Osteoblast (primary cell): ENCODE data around the gene LACTB. TPM values are rescaled to one million over a fixed set of nuclear protein-coding genes. Genes with fewer than 3 reads are reported as not detected.

Source experiments
- DNase-seq: peaks from one replicate; pipeline ENCODE4 v3.0.0; 2011; ENCODE audit warnings: low spot score, mixed read lengths; ENCODE audit not compliant: insufficient read length; ENCODE audit errors: missing footprints
- H2AFZ ChIP-seq: 2 replicates; pipeline ENCODE4 v1.6.0; 2011; ENCODE audit warnings: mild to moderate bottlenecking, low read length
- H3K27ac ChIP-seq: 2 replicates; pipeline ENCODE4 v1.5.1; 2011; ENCODE audit warnings: mild to moderate bottlenecking, low read depth, low read length, moderate library complexity
- H3K27me3 ChIP-seq: 2 replicates; pipeline ENCODE4 v1.6.0; 2012; ENCODE audit warnings: mild to moderate bottlenecking, control low read depth, inconsistent platforms, low read length, moderate library complexity; ENCODE audit not compliant: insufficient read depth
- H3K36me3 ChIP-seq: 2 replicates; pipeline ENCODE4 v1.5.1; 2011; ENCODE audit warnings: mild to moderate bottlenecking, low read length, control low read depth, moderate library complexity; ENCODE audit not compliant: insufficient read depth
- H3K4me1 ChIP-seq: 2 replicates; pipeline ENCODE4 v1.5.1; 2011; ENCODE audit warnings: mild to moderate bottlenecking, low read length, control low read depth, moderate library complexity; ENCODE audit not compliant: insufficient read depth
- H3K4me2 ChIP-seq: 2 replicates; pipeline ENCODE4 v1.6.0; 2011; ENCODE audit warnings: mild to moderate bottlenecking, low read length; ENCODE audit not compliant: insufficient read depth
- H3K4me3 ChIP-seq: fragments of 200-600 bp; sonication (generic); 3 replicates; pipeline ENCODE4 v1.5.1; 2012; ENCODE audit warnings: mild to moderate bottlenecking, low read length, inconsistent platforms; ENCODE audit not compliant: insufficient read depth
- H3K79me2 ChIP-seq: 2 replicates; pipeline ENCODE4 v1.6.0; 2012; ENCODE audit warnings: mild to moderate bottlenecking, low read length, control low read depth, inconsistent platforms; ENCODE audit not compliant: insufficient read depth
- H3K9me3 ChIP-seq: 2 replicates; pipeline ENCODE4 v1.5.1; 2011; ENCODE audit warnings: low read depth, low read length, control low read depth
- H4K20me1 ChIP-seq: 2 replicates; pipeline ENCODE4 v1.6.0; 2012; ENCODE audit warnings: mild to moderate bottlenecking, low read length, control low read depth; ENCODE audit not compliant: insufficient read depth
- total RNA-seq: library from RNA; depleted of rRNA; stranded (reverse); fragments of >200 nt; gene quantifications from 2 replicates; pipeline ENCODE4 v1.2.3, GENCODE V29; 2012
- TF ChIP-seq, protein P1 (sequence below): IDR thresholded peaks from 2 replicates; pipeline ENCODE4 v1.5.1; 2011; ENCODE audit warnings: mild to moderate bottlenecking, low read depth, low read length, moderate library complexity; ENCODE audit errors: extremely low read depth

LACTB gene
- total RNA-seq, 1 donor: 52.8 TPM

- TF ChIP-seq, protein P1, sequence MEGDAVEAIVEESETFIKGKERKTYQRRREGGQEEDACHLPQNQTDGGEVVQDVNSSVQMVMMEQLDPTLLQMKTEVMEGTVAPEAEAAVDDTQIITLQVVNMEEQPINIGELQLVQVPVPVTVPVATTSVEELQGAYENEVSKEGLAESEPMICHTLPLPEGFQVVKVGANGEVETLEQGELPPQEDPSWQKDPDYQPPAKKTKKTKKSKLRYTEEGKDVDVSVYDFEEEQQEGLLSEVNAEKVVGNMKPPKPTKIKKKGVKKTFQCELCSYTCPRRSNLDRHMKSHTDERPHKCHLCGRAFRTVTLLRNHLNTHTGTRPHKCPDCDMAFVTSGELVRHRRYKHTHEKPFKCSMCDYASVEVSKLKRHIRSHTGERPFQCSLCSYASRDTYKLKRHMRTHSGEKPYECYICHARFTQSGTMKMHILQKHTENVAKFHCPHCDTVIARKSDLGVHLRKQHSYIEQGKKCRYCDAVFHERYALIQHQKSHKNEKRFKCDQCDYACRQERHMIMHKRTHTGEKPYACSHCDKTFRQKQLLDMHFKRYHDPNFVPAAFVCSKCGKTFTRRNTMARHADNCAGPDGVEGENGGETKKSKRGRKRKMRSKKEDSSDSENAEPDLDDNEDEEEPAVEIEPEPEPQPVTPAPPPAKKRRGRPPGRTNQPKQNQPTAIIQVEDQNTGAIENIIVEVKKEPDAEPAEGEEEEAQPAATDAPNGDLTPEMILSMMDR: no peak
Observed at GRCh38 chr15:63111481-63111880, 10.2 kb upstream of the LACTB start.

DNA sequence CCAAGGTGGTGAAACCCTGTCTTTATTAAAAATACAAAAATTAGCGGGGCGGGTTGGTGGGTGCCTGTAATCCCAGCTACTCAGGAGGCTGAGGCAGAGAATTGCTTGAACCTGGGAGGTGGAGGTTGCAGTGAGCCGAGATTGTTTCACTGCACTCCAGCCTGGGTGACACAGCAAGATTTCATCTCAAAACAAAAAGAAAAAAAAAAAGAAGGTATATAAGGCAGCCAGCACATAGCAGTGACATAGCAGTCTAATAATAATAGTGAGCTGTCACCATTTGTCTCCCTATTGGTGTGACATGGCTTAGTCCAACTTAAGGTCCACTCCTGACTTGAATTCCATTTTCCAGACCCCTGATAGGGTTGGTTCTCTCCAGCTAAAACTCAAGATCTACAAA, 8.8 kb upstream of the LACTB start:
- Histone ChIP-seq H3K4me2 (no peak overlapping the region), H3K36me3 (no peaks in the 10 kb centered on the region), H3K79me2 (no peaks in the 10 kb centered on the region), H3K4me1 (peaks cover 40% of the 10 kb centered on the region), H3K27me3 (no peaks in the 10 kb centered on the region), H3K9me3 (no peaks in the 10 kb centered on the region), H3K4me3 (no peak overlapping the region), H3K27ac (peak overlapping the region; percentile 44), H2AFZ (no peak overlapping the region), H4K20me1 (no peaks in the 10 kb centered on the region)
- TF ChIP-seq, protein P1: no peak
- DNase-seq: no peak

More at GRCh38 chr15:63111481-63111880, 10.2 kb upstream of the LACTB start:
- H4K20me1 ChIP-seq: no peaks in the 10 kb centered on the region
- no peaks in the 10 kb centered on the region for H3K36me3 ChIP-seq
- no peaks in the 10 kb centered on the region for H3K9me3 ChIP-seq
- no peaks in the 10 kb centered on the region for H3K27me3 ChIP-seq
- H3K27ac ChIP-seq: peak overlapping the region; percentile 84
- DNase-seq: no peak
- peak overlapping the region; percentile 50 for H2AFZ ChIP-seq
- no peaks in the 10 kb centered on the region for H3K79me2 ChIP-seq
- peaks cover 46% of the 10 kb centered on the region for H3K4me1 ChIP-seq
- no peak overlapping the region for H3K4me3 ChIP-seq
- no peak overlapping the region for H3K4me2 ChIP-seq

DNA sequence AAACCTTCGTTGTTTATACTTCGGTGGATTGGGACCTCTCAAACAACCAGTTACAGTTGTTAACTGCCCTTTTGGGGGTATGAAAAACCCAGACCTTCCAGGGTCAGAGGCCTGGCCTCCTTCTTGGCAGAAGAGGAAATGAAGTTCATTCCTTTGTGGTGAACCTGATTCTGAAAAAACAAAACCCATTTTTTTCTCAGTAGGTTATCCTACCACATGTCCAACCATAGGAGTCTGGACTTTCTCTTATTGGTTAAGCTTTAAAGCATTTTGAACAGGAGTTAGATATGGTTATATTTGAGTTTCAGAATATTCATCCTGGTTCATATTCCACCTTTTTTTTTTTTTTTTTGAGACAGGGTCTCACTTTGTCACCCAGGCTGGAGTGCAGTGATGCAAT, 7.2 kb upstream of the LACTB start:
- DNase-seq: no peak
- TF ChIP-seq, protein P1: no peak
- H3K27me3 ChIP-seq: no peaks in the 10 kb centered on the region
- no peak overlapping the region for H3K4me3 ChIP-seq
- H4K20me1 ChIP-seq: no peaks in the 10 kb centered on the region
- H3K9me3 ChIP-seq: no peaks in the 10 kb centered on the region
- peak overlapping the region; percentile 36 for H3K27ac ChIP-seq
- H3K36me3 ChIP-seq: no peaks in the 10 kb centered on the region
- no peak overlapping the region for H3K4me2 ChIP-seq
- H3K79me2 ChIP-seq: no peaks in the 10 kb centered on the region
- peaks cover 31% of the 10 kb centered on the region for H3K4me1 ChIP-seq
- peak overlapping the region; percentile 69 for H2AFZ ChIP-seq

DNA sequence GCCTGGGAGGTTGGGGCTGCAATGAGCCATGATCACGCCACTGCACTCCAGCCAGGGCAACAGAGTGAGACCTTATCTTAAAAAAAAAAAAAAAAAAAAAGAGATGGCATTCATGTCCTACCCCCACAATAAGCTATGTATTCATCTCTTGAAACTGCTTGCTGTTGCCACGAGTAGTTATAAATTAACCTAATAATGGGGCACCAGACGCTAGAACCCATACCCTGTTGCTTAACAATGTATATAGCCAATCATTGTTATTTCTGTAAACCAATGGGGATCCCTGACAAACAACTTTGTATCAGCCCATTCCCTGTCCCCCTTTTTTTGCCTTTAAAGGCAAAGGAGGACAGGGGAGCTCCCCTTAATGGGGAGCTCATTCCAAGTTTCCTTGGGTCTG, 2.8 kb upstream of the LACTB start:
- H3K27ac ChIP-seq: no peak overlapping the region
- H4K20me1 ChIP-seq: no peaks in the 10 kb centered on the region
- H3K4me1 ChIP-seq: peaks cover 20% of the 10 kb centered on the region
- peaks cover 2% of the 10 kb centered on the region for H3K9me3 ChIP-seq
- no peak overlapping the region for H3K4me2 ChIP-seq
- H3K4me3 ChIP-seq: no peak overlapping the region
- no peak for DNase-seq
- H3K79me2 ChIP-seq: peaks cover 18% of the 10 kb centered on the region
- no peak overlapping the region for H2AFZ ChIP-seq
- H3K36me3 ChIP-seq: no peaks in the 10 kb centered on the region
- H3K27me3 ChIP-seq: no peaks in the 10 kb centered on the region
- TF ChIP-seq, protein P1: no peak
